Left forelimb (tissue), 1 donor: ENCODE results near the gene SLC25A13.
A peak's percentile ranks its signal among the peaks of the same experiment; 100 is the strongest.

Experiments
- DNase-seq: peaks from one replicate; pipeline ENCODE4 v3.0.0-alpha.2; 2018; ENCODE audit warnings: low spot score

Gene SLC25A13

GRCh38 chr7:96202102-96202501, 119.8 kb downstream of the SLC25A13 start:
- no peak for DNase-seq

- no peak for DNase-seq
Measured at GRCh38 chr7:96200740-96201139, 121.2 kb downstream of the SLC25A13 start.

DNA sequence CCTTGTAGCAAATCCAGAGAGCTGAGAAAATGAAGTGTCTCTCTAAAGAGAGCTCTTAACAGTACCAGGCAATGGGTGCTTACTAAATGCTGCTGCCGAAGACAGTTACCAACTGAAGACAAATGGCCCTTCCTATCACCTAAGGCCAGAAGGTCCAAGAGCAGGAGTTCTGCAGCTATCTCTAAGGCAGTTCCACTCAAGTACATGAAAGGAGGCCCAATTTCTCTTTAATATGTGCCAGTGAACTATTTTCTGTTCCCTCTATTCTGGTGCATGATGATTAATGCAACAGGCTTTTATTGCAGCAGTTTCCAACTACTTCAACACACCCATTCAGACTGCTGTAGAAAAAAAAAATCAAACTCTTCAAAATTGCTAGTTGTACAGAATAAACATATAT, 122.5 kb downstream of the SLC25A13 start:
- DNase-seq: no peak

- DNase-seq: no peak
Measured at GRCh38 chr7:96198047-96198636, 123.8 kb downstream of the SLC25A13 start.

DNA sequence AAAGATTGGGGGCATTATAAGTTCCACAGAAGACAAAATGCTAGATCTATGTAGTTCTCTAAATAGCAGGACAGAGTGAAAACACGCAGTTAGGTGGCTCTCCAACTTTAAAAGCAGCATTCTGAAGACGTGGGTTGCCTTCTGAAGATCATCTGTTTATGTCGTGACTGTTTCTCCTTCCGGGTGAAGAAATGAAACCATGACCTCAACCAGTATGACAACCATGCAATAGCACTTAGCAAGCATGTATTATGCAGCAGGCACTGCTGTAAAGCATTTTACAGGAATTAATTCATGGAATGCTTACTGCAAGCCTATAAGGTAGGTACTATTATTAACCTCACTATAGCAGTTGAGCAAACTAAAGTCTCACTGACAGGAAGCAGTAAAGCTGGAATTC, 125.2 kb downstream of the SLC25A13 start:
- no peak for DNase-seq

DNA sequence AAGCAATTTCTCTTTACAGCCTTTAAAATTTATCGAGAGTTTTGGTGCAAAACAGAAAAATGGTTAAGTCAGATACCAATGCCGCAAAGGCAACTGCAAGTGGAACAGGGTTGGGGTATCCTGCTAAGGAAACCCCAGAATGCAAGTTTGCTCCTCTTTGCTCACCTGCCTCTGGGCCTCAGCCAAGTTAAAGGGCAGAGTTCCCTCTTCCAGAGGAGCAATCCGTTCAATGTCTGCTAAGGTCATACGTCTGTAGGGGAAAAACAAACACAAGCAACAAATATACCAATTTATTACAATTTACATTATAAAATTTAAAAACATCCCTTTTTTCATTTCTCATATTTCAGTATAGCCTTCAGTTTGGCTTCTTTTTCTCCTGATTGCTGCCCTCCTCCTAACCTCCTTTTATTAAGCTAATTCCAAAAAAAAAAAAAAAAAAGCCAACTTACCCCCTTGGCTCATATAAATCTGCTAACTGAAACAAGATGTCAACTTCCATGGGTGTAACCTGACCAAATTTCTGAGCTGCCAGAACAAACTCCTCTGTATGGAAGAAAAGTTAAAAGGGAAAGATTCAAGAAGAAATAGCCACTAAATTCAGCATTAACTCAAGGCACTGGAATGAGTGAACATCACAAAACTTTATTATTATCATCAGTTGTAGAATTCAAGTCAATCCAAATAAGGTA, 132.6 kb downstream of the SLC25A13 start:
- no peak for DNase-seq

- no peak for DNase-seq
Measured at GRCh38 chr7:96188591-96188991, 133.3 kb downstream of the SLC25A13 start.

- peak; percentile 66 for DNase-seq
Measured at GRCh38 chr7:96188174-96188581, 133.7 kb downstream of the SLC25A13 start.

DNA sequence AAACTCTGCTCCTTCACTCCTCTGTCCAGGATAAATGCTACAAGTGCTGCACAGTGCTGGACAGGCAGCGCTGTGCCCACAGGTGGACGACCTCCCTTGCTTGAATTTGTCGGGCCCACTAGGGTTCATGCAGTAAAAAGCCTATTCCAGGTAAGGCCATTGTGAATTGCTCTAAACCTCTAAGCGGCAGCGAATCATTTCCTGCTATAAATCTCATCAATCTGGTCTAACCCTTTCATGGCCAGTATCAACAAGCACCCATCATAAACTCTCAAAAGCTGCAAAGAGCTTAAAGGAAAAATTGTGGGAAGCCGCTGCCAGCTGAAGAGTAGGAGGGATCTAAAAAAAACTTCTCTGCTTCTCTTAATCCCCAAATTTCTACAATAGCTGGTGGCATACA, 134.2 kb downstream of the SLC25A13 start:
- DNase-seq: no peak

DNA sequence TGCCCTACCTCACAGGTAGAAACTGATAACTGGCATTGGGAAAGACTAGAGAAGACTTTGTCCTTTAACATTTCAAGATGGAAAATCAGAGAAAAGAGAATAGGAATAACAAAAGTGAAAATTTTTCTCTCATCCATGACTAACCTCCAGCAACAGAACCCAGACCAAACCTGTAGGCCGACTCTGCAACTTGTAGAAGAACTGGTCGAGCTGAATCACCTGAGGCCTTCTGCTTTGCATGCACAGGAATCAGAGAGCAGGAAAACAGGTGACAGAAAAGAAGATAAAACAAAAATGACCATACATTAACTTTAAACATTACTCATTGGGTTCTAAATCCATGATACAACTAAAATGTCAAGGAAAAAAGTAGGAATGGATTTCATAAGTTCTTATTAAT, 137.1 kb downstream of the SLC25A13 start:
- no peak for DNase-seq

GRCh38 chr7:96183163-96183670, 138.7 kb downstream of the SLC25A13 start:
- DNase-seq: no peak

- DNase-seq: no peak
Measured at GRCh38 chr7:96182424-96183158, 139.3 kb downstream of the SLC25A13 start.

DNA sequence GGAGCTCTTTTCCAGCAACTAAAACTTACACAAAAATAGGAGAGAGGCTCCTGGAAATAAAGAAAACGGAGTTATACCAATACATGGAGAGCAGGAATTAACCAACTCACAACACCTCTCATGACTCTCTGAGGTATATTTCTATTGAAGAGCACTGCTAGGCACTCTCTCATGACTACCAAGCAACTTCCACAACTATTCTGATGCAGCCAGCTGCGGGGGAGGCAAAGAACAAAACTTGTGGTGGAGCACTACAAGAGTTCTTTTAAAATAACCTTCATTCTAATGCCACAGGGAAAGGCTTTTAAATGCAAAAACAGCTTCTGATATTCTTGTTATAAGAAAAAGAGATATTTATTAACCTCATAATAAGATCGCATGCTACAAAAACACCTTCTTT, 140.7 kb downstream of the SLC25A13 start:
- no peak for DNase-seq

- DNase-seq: no peak
Measured at GRCh38 chr7:96179837-96180236, 142.1 kb downstream of the SLC25A13 start.

- DNase-seq: no peak
Measured at GRCh38 chr7:96179341-96179740, 142.6 kb downstream of the SLC25A13 start.

DNA sequence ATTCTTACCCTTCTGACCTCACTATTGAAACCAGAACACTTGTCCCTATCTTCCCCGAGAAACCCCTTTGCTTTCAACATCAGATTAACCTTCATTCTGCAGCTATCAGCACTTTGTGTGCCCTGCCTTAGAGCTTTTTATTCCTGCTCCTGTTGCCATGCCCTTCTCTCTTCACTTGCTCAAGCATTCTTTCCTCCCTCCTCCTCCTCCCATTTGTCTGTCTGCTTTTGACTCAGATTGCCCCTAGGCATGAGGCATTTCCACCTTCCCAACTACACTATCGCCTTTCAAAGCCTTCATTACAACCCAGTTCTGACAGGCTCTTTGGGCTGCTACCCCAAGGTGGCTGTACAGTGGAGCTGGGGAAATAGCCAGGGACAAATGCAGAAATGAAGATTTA, 143.3 kb downstream of the SLC25A13 start:
- no peak for DNase-seq

DNA sequence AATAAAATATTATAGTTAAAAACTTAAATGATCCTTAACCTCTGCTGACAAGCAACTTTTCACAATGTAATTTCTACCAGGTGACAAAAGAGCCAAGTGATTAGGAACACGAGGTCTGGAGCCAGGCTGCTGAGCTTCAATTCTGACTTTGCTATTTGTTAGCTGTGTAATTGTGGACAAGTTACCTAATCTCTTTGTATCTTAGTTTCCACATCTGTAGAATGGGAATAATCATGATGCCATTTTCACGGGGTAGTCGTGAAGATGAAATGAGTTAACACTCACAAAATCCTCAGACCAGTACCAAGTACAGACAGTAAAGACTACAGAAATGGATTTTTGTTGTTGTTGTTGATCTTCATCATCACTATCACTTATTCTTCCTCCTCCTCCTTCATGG, 144.5 kb downstream of the SLC25A13 start:
- DNase-seq: no peak

- DNase-seq: no peak
Measured at GRCh38 chr7:96174812-96175211, 147.1 kb downstream of the SLC25A13 start.

- DNase-seq: no peak
Measured at GRCh38 chr7:96173781-96174180, 148.1 kb downstream of the SLC25A13 start.

- DNase-seq: no peak
Measured at GRCh38 chr7:96169439-96169838, 152.5 kb downstream of the SLC25A13 start.

- DNase-seq: no peak
Measured at GRCh38 chr7:96167424-96167823, 154.5 kb downstream of the SLC25A13 start.

DNA sequence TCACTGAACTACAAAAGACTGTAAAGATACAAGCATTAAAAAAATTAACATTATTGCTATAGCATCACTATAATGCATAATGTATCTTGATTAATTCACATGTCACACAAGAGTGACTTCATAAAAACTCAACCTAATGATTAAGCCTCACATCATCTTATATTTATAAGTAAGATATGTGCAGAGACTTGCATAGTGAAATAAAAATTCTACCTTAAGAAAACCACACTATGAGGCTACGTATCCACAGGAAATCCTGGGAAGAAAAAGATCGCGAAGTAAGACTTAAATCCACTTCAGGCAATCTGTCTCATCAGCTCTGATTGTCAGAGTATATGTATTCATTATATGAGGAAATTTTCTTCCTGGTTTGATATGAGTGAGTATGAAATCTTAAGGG, 160.0 kb downstream of the SLC25A13 start:
- DNase-seq: no peak

DNA sequence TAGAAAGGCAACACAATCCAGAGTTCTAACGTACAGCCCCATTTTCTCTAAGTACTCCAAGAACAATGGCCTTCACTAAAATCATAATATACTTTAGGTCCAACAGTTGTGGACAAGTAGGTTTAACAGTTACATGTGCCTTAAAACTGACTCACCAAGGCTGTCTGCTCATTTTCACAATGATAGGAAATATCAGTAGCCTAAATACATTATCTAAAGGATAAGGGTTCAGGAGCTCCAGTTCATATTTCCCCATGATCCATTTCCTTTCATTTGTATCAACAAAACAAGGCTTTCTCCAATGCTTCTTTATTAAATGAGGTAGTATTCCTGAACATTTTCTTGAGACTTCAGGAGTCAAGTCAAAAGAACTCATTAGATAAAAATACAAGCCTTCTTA, 164.0 kb downstream of the SLC25A13 start:
- DNase-seq: no peak
